ENCODE data around the gene IL1A.

DNA sequence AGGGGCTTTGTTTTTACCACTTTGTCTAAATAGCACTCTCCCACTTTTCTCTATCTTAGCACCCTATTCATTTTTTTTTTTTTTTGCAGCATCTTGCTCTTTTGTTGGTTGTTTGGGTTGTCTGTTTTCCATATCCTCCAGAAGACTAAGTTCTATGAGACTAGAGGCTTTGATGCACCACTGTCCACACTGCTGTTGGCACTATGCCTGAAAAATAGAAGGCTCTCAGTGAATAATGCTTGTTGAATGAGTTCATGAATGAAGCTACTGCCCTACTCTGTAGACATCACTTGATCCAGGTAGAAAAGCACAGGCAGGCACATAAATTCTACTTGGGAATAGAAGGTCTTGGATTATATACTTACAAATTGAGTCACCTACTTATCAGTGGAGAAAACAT, 7.3 kb downstream of the IL1A start:
- TF ChIP-seq ESRRG (CRISPR knock-in tag; IDR thresholded peaks at IDR 0.05): no peak
- no peak for TF ChIP-seq RARB (CRISPR knock-in tag; IDR thresholded peaks at IDR 0.05)
- TF ChIP-seq TCF4 (CRISPR knock-in tag; IDR thresholded peaks at IDR 0.05; ENCODE audit: borderline replicate concordance): no peak
- no peak for TF ChIP-seq ZFP30 (CRISPR knock-in tag; IDR thresholded peaks at IDR 0.05)
- no peak for TF ChIP-seq ZFP3 (CRISPR knock-in tag; IDR thresholded peaks at IDR 0.05)
- TF ChIP-seq ISL1 (CRISPR knock-in tag; IDR thresholded peaks at IDR 0.05): no peak
- no peak for TF ChIP-seq TOX (CRISPR knock-in tag; IDR thresholded peaks at IDR 0.05; ENCODE audit: borderline replicate concordance)
- TF ChIP-seq ZNF8 (CRISPR knock-in tag; IDR thresholded peaks at IDR 0.05): no peak
- no peak for TF ChIP-seq ZC3H10 (CRISPR knock-in tag; IDR thresholded peaks at IDR 0.05)
- TF ChIP-seq, protein P1, sequence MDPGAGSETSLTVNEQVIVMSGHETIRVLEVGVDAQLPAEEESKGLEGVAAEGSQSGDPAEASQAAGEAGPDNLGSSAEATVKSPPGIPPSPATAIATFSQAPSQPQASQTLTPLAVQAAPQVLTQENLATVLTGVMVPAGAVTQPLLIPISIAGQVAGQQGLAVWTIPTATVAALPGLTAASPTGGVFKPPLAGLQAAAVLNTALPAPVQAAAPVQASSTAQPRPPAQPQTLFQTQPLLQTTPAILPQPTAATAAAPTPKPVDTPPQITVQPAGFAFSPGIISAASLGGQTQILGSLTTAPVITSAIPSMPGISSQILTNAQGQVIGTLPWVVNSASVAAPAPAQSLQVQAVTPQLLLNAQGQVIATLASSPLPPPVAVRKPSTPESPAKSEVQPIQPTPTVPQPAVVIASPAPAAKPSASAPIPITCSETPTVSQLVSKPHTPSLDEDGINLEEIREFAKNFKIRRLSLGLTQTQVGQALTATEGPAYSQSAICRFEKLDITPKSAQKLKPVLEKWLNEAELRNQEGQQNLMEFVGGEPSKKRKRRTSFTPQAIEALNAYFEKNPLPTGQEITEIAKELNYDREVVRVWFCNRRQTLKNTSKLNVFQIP (CRISPR knock-in tag; IDR thresholded peaks at IDR 0.05; ENCODE audit: borderline replicate concordance, low read depth): no peak
- TF ChIP-seq, protein P2, sequence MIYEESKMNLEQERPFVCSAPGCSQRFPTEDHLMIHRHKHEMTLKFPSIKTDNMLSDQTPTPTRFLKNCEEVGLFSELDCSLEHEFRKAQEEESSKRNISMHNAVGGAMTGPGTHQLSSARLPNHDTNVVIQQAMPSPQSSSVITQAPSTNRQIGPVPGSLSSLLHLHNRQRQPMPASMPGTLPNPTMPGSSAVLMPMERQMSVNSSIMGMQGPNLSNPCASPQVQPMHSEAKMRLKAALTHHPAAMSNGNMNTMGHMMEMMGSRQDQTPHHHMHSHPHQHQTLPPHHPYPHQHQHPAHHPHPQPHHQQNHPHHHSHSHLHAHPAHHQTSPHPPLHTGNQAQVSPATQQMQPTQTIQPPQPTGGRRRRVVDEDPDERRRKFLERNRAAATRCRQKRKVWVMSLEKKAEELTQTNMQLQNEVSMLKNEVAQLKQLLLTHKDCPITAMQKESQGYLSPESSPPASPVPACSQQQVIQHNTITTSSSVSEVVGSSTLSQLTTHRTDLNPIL (CRISPR knock-in tag; IDR thresholded peaks at IDR 0.05; ENCODE audit: low read depth): no peak
- TF ChIP-seq, protein P3, sequence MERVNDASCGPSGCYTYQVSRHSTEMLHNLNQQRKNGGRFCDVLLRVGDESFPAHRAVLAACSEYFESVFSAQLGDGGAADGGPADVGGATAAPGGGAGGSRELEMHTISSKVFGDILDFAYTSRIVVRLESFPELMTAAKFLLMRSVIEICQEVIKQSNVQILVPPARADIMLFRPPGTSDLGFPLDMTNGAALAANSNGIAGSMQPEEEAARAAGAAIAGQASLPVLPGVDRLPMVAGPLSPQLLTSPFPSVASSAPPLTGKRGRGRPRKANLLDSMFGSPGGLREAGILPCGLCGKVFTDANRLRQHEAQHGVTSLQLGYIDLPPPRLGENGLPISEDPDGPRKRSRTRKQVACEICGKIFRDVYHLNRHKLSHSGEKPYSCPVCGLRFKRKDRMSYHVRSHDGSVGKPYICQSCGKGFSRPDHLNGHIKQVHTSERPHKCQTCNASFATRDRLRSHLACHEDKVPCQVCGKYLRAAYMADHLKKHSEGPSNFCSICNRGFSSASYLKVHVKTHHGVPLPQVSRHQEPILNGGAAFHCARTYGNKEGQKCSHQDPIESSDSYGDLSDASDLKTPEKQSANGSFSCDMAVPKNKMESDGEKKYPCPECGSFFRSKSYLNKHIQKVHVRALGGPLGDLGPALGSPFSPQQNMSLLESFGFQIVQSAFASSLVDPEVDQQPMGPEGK (CRISPR knock-in tag; IDR thresholded peaks at IDR 0.05; ENCODE audit: borderline replicate concordance): no peak
- TF ChIP-seq ZNF565 (CRISPR knock-in tag; conservative IDR thresholded peaks at IDR 0.05; ENCODE audit: low read depth): no peak
